Erythroblast (primary cell): ENCODE measurements around the gene ITGA2.

Source experiments
- GATA1 ChIP-seq: IDR thresholded peaks from 2 replicates; pipeline ENCODE4 v1.6.1; 2011; ENCODE audit warnings: low read depth, mild to moderate bottlenecking, control low read depth, low read length, moderate library complexity
- POLR2A ChIP-seq: IDR thresholded peaks from 2 replicates; pipeline ENCODE4 v1.6.1; 2011; ENCODE audit warnings: mild to moderate bottlenecking, low read length

GRCh38 chr5:52989781-52990527, 802 bp downstream of the ITGA2 start:
- no peak for TF ChIP-seq POLR2A
- no peak for TF ChIP-seq GATA1
